Erythroblast (primary cell): ENCODE measurements around the gene SIRT5.

Experiments
- GATA1 ChIP-seq: IDR thresholded peaks from 2 replicates; pipeline ENCODE4 v1.6.1; 2011; ENCODE audit warnings: low read depth, mild to moderate bottlenecking, control low read depth, low read length, moderate library complexity
- POLR2A ChIP-seq: IDR thresholded peaks from 2 replicates; pipeline ENCODE4 v1.6.1; 2011; ENCODE audit warnings: mild to moderate bottlenecking, low read length

DNA sequence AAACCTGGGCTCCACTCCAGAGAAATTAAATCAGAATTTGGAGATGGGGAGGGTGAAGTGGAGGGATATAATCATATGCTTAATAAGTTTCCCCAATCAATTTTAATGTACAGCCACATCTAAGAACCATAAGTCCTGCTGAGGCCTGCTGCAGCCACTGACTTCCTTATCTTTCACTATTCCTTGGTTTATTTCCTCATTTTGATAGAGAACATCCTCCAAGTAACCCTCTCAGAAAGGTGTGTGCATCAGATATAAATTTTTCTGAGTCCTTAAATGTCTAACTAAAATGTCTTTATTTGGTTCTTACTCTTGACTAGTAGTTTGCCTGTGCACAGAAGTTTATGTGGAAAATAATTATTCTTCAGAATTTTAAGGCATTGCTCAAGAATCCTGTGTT, 23.7 kb upstream of the SIRT5 start:
- no peak for TF ChIP-seq POLR2A
- TF ChIP-seq GATA1, result no peak
